ENCODE results near the gene CUZD1. TPM values are rescaled to one million over a fixed set of nuclear protein-coding genes. Genes with fewer than 3 reads are reported as not detected.

The CUZD1 gene
- total RNA-seq, 1 experiment from 2014 or later = 17.2 TPM

- no peak overlapping the region for H2BK120ac ChIP-seq (ENCODE audit: low read depth, low read length, poor library complexity, severe bottlenecking)
- Mint-ChIP-seq H3K4me1 (no peaks in the 10 kb centered on the region), H3K27ac (no peak overlapping the region; a peak in 1 of 7 replicates), H3K9me3 (no peaks in the 10 kb centered on the region), H3K4me3 (no peak overlapping the region), H3K36me3 (ENCODE audit: insufficient read depth in 1 of 3, low read depth in 3 of 3) (no peaks in the 10 kb centered on the region), H3K27me3 (ENCODE audit: low read depth) (peaks cover 19% of the 10 kb centered on the region)
- H3K18ac ChIP-seq (ENCODE audit: insufficient read length, low read depth, low read length) = no peak overlapping the region
- no peak overlapping the region for H4K5ac ChIP-seq (ENCODE audit: insufficient read length, low read depth, low read length)
- H2AK5ac ChIP-seq (ENCODE audit: insufficient read length, low read length) = no peak overlapping the region
- no peaks in the 10 kb centered on the region for H3K23me2 ChIP-seq (ENCODE audit: insufficient read length, low read depth, low read length, poor library complexity, severe bottlenecking)
- DNase-seq = no peak
- no peak overlapping the region for H3K9ac ChIP-seq (ENCODE audit: extremely low read depth, insufficient read length, low read length)
- H3K4me1 ChIP-seq (ENCODE audit: insufficient read depth, low read length) = no peaks in the 10 kb centered on the region
- no peaks in the 10 kb centered on the region for H3K79me2 ChIP-seq (ENCODE audit: insufficient read depth, low read length)
- no peak overlapping the region for H3K14ac ChIP-seq (ENCODE audit: insufficient read depth, low read length)
- H4K20me1 ChIP-seq (ENCODE audit: control insufficient read depth, insufficient read depth, insufficient read length) = no peaks in the 10 kb centered on the region
- H3K27ac ChIP-seq (ENCODE audit: insufficient read length, low read depth, low read length) = no peak overlapping the region
- no peak overlapping the region for H2AFZ ChIP-seq (ENCODE audit: low read length)
- TF ChIP-seq CTCF (conservative IDR thresholded peaks at IDR 0.05) = no peak
- no peaks in the 10 kb centered on the region for H3K9me3 ChIP-seq (ENCODE audit: control insufficient read depth, low read depth, low read length)
- no peak overlapping the region for H3K4ac ChIP-seq (ENCODE audit: low read depth, low read length)
- H3T11ph ChIP-seq (ENCODE audit: low read length) = no peak overlapping the region
- no CpG with 5 or more reads among the region's 2 CpGs for WGBS (ENCODE audit: extremely low coverage, insufficient read length, low lambda C conversion rate)
- no peak overlapping the region for H3K23ac ChIP-seq (ENCODE audit: insufficient read length, low read depth, low read length)
- no peaks in the 10 kb centered on the region for H3K27me3 ChIP-seq (ENCODE audit: insufficient read depth, low read length)
- no peak overlapping the region for H2BK5ac ChIP-seq (ENCODE audit: insufficient read length, low read length)
- no peak overlapping the region for H3K4me2 ChIP-seq (ENCODE audit: insufficient read depth, insufficient read length, low read length)
- H3K56ac ChIP-seq (ENCODE audit: insufficient read length, low read depth, low read length) = no peak overlapping the region
- no peaks in the 10 kb centered on the region for H3K79me1 ChIP-seq (ENCODE audit: insufficient read depth, low read depth, low read length, poor library complexity, severe bottlenecking)
- H4K91ac ChIP-seq (ENCODE audit: insufficient read length, low read depth, low read length) = no peak overlapping the region
- H2BK20ac ChIP-seq (ENCODE audit: low read depth, low read length, poor library complexity, severe bottlenecking) = no peak overlapping the region
- H2BK15ac ChIP-seq (ENCODE audit: low read depth, low read length) = no peak overlapping the region
- no peak overlapping the region for H4K8ac ChIP-seq (replicated peaks; ENCODE audit: insufficient read length, low read depth, low read length)
- no peak overlapping the region for H2BK12ac ChIP-seq (ENCODE audit: insufficient read length, low read depth, low read length)
Observed at GRCh38 chr10:122814493-122814892, 31.2 kb downstream of the CUZD1 start.

All from H9 (cell line).